ENCODE data around the gene SLX4IP.
"Not testable (repeated sequence)": the region's sequence is repeated elsewhere in the genome, so short reads cannot be mapped to it uniquely, and the experiment has no call there.

DNA sequence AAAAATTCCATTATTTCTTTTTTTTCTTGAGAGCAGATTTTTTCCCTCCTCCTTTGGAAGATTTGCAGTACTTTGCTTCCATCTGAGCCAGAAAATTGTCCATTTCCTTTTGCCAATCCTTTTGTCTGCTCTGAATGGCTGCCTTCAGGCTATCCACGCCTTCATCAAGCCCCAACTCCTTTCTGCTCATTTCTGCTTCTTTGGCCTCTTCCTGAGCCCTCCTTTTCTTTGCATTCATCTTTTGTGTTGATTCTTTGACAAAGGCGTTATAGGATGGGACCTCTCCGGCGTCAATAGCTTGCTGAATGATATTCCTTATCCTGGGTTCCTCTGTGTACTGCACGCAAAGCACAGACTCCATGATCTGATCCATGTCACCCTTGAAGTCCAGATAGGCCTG lies 178.3 kb downstream of the SLX4IP start:
- TF ChIP-seq, protein P1, sequence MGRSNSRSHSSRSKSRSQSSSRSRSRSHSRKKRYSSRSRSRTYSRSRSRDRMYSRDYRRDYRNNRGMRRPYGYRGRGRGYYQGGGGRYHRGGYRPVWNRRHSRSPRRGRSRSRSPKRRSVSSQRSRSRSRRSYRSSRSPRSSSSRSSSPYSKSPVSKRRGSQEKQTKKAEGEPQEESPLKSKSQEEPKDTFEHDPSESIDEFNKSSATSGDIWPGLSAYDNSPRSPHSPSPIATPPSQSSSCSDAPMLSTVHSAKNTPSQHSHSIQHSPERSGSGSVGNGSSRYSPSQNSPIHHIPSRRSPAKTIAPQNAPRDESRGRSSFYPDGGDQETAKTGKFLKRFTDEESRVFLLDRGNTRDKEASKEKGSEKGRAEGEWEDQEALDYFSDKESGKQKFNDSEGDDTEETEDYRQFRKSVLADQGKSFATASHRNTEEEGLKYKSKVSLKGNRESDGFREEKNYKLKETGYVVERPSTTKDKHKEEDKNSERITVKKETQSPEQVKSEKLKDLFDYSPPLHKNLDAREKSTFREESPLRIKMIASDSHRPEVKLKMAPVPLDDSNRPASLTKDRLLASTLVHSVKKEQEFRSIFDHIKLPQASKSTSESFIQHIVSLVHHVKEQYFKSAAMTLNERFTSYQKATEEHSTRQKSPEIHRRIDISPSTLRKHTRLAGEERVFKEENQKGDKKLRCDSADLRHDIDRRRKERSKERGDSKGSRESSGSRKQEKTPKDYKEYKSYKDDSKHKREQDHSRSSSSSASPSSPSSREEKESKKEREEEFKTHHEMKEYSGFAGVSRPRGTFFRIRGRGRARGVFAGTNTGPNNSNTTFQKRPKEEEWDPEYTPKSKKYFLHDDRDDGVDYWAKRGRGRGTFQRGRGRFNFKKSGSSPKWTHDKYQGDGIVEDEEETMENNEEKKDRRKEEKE (IDR thresholded peaks at IDR 0.05) = not testable (repeated sequence)
- not testable (repeated sequence) for TF ChIP-seq CCAR2 (optimal IDR thresholded peaks at IDR 0.05; ENCODE audit: low read depth, low read length); SRF (IDR thresholded peaks at IDR 0.05; ENCODE audit: low read depth, low read length); ZBTB7A (CRISPR knock-in tag; IDR thresholded peaks at IDR 0.05); POLR2AphosphoS5 (IDR thresholded peaks at IDR 0.05; ENCODE audit: low read depth, low read length); U2AF1 (optimal IDR thresholded peaks at IDR 0.05; ENCODE audit: low read depth, low read length); SOX5 (CRISPR knock-in tag; IDR thresholded peaks at IDR 0.05; ENCODE audit: borderline replicate concordance); ADNP (CRISPR knock-in tag; IDR thresholded peaks at IDR 0.05); ZNF326 (CRISPR knock-in tag; IDR thresholded peaks at IDR 0.05; ENCODE audit: borderline replicate concordance); RARG (CRISPR knock-in tag; IDR thresholded peaks at IDR 0.05; ENCODE audit: low read depth); TCF12 (IDR thresholded peaks at IDR 0.05); TCF12 (CRISPR knock-in tag; IDR thresholded peaks at IDR 0.05)
- TF ChIP-seq, protein P2, sequence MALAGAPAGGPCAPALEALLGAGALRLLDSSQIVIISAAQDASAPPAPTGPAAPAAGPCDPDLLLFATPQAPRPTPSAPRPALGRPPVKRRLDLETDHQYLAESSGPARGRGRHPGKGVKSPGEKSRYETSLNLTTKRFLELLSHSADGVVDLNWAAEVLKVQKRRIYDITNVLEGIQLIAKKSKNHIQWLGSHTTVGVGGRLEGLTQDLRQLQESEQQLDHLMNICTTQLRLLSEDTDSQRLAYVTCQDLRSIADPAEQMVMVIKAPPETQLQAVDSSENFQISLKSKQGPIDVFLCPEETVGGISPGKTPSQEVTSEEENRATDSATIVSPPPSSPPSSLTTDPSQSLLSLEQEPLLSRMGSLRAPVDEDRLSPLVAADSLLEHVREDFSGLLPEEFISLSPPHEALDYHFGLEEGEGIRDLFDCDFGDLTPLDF (CRISPR knock-in tag; IDR thresholded peaks at IDR 0.05) = not testable (repeated sequence)
- TF ChIP-seq, protein P3, sequence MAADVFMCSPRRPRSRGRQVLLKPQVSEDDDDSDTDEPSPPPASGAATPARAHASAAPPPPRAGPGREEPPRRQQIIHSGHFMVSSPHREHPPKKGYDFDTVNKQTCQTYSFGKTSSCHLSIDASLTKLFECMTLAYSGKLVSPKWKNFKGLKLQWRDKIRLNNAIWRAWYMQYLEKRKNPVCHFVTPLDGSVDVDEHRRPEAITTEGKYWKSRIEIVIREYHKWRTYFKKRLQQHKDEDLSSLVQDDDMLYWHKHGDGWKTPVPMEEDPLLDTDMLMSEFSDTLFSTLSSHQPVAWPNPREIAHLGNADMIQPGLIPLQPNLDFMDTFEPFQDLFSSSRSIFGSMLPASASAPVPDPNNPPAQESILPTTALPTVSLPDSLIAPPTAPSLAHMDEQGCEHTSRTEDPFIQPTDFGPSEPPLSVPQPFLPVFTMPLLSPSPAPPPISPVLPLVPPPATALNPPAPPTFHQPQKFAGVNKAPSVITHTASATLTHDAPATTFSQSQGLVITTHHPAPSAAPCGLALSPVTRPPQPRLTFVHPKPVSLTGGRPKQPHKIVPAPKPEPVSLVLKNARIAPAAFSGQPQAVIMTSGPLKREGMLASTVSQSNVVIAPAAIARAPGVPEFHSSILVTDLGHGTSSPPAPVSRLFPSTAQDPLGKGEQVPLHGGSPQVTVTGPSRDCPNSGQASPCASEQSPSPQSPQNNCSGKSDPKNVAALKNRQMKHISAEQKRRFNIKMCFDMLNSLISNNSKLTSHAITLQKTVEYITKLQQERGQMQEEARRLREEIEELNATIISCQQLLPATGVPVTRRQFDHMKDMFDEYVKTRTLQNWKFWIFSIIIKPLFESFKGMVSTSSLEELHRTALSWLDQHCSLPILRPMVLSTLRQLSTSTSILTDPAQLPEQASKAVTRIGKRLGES (CRISPR knock-in tag; IDR thresholded peaks at IDR 0.05; ENCODE audit: borderline replicate concordance) = not testable (repeated sequence)
